Neural progenitor cell (in vitro differentiated cells): Measurements from ENCODE around the gene TPD52L1. TPM values are rescaled to one million over a fixed set of nuclear protein-coding genes. Genes with fewer than 3 reads are reported as not detected.

Source experiments
- DNase-seq: peaks from one replicate; pipeline ENCODE4 v3.0.0-alpha.2; 2016; ENCODE audit warnings: low spot score
- H2AFZ ChIP-seq: fragments of 200-600 bp; sonication (generic); replicated peaks from 2 replicates; pipeline ENCODE4 v1.6.1; 2016; ENCODE audit warnings: antibody characterized with exemption
- H3F3A ChIP-seq: fragments of 200-600 bp; sonication (generic); 2 replicates; pipeline ENCODE4 v1.6.1; 2016; ENCODE audit warnings: antibody characterized with exemption, low read depth
- H3K27ac ChIP-seq: fragments of 200-600 bp; sonication (generic); 2 replicates; pipeline ENCODE4 v1.5.1; 2016; ENCODE audit warnings: mild to moderate bottlenecking
- H3K27me3 ChIP-seq: fragments of 200-600 bp; sonication (generic); 2 replicates; pipeline ENCODE4 v1.6.1; 2016; ENCODE audit warnings: mild to moderate bottlenecking, moderate library complexity
- H3K36me3 ChIP-seq: fragments of 200-600 bp; sonication (generic); 2 replicates; pipeline ENCODE4 v1.5.1; 2016
- H3K4me1 ChIP-seq: fragments of 200-600 bp; sonication (generic); 2 replicates; pipeline ENCODE4 v1.6.1; 2016; ENCODE audit warnings: mixed run types
- H3K4me2 ChIP-seq: fragments of 200-600 bp; sonication (generic); 2 replicates; pipeline ENCODE4 v1.6.1; 2016
- H3K4me3 ChIP-seq: fragments of 200-600 bp; sonication (generic); 2 replicates; pipeline ENCODE4 v1.5.1; 2016
- H3K79me2 ChIP-seq: fragments of 200-600 bp; sonication (generic); 2 replicates; pipeline ENCODE4 v1.6.1; 2016; ENCODE audit warnings: low read depth
- H3K9ac ChIP-seq: fragments of 200-600 bp; sonication (generic); 2 replicates; pipeline ENCODE4 v1.6.1; 2016
- H3K9me3 ChIP-seq: fragments of 200-600 bp; sonication (generic); 2 replicates; pipeline ENCODE4 v1.5.1; 2016; ENCODE audit warnings: low read depth
- H4K20me1 ChIP-seq: fragments of 200-600 bp; sonication (generic); 2 replicates; pipeline ENCODE4 v1.6.1; 2016; ENCODE audit warnings: low read depth
- H3K27ac Mint-ChIP-seq: 3 replicates; pipeline ENCODE4 v1.8.0; 2021; ENCODE audit warnings: mixed read lengths
- H3K27me3 Mint-ChIP-seq: 2 replicates; pipeline ENCODE4 v1.8.0; 2022; ENCODE audit warnings: low read depth, mild to moderate bottlenecking, inconsistent platforms, moderate library complexity, mixed read lengths; ENCODE audit not compliant: insufficient read depth
- H3K36me3 Mint-ChIP-seq: 3 replicates; pipeline ENCODE4 v1.8.0; 2021; ENCODE audit warnings: mixed read lengths
- H3K4me1 Mint-ChIP-seq: 3 replicates; pipeline ENCODE4 v1.8.0; 2021; ENCODE audit warnings: mixed read lengths
- H3K4me3 Mint-ChIP-seq: 3 replicates; pipeline ENCODE4 v1.8.0; 2021; ENCODE audit warnings: mild to moderate bottlenecking, moderate library complexity, mixed read lengths
- H3K9me3 Mint-ChIP-seq: 3 replicates; pipeline ENCODE4 v1.8.0; 2020; ENCODE audit warnings: mixed read lengths
- CTCF ChIP-seq: fragments of 200-600 bp; sonication (generic); IDR thresholded peaks from 2 replicates; pipeline ENCODE4 v1.5.1; 2017; ENCODE audit warnings: antibody characterized with exemption, mild to moderate bottlenecking
- EZH2 ChIP-seq: fragments of 200-600 bp; sonication (generic); IDR thresholded peaks from 2 replicates; pipeline ENCODE4 v1.6.1; 2017; ENCODE audit warnings: antibody characterized with exemption, mild to moderate bottlenecking, moderate library complexity
- EZH2phosphoT487 ChIP-seq: fragments of 200-600 bp; sonication (generic); IDR thresholded peaks from 2 replicates; pipeline ENCODE4 v1.6.1; 2017; ENCODE audit warnings: antibody characterized with exemption
- total RNA-seq: library from RNA; depleted of rRNA; stranded (reverse); fragments of >200 nt; gene quantifications from 2 replicates; pipeline ENCODE4 v1.2.3, GENCODE V29; 2015; ENCODE audit warnings: low replicate concordance

The TPD52L1 gene
- total RNA-seq, 1 donor from 2014 or later: 9.5 TPM

- Mint-ChIP-seq H3K27me3 (no peaks in the 10 kb centered on the region), H3K4me1 (no peaks in the 10 kb centered on the region), H3K9me3 (no peaks in the 10 kb centered on the region), H3K4me3 (no peak overlapping the region), H3K36me3 (no peaks in the 10 kb centered on the region), H3K27ac (no peak overlapping the region)
- H3K4me3 ChIP-seq: no peak overlapping the region
- H3K79me2 ChIP-seq: no peaks in the 10 kb centered on the region
- H3K4me1 ChIP-seq: peaks cover 3% of the 10 kb centered on the region
- no peak overlapping the region for H3K4me2 ChIP-seq
- no peak overlapping the region for H3K9ac ChIP-seq
- no peak overlapping the region for H3K27ac ChIP-seq
- H3F3A ChIP-seq: no peaks in the 10 kb centered on the region
- no peak for DNase-seq
- no peak overlapping the region for H2AFZ ChIP-seq
- H3K9me3 ChIP-seq: no peaks in the 10 kb centered on the region
- H3K27me3 ChIP-seq: no peaks in the 10 kb centered on the region
- TF ChIP-seq EZH2phosphoT487 (no peak), EZH2 (no peak), CTCF (no peak)
- no peaks in the 10 kb centered on the region for H3K36me3 ChIP-seq
- H4K20me1 ChIP-seq: no peaks in the 10 kb centered on the region
Measured at GRCh38 chr6:125174626-125175025, 21.1 kb downstream of the TPD52L1 start.

GRCh38 chr6:125175466-125176048 is 22.0 kb downstream of the TPD52L1 start:
- no peak overlapping the region for H3K9ac ChIP-seq
- no peaks in the 10 kb centered on the region for H3K27me3 Mint-ChIP-seq
- H3F3A ChIP-seq: no peaks in the 10 kb centered on the region
- no peaks in the 10 kb centered on the region for H3K79me2 ChIP-seq
- H3K9me3 ChIP-seq: no peaks in the 10 kb centered on the region
- H3K36me3 ChIP-seq: no peaks in the 10 kb centered on the region
- H3K4me3 Mint-ChIP-seq: no peak overlapping the region
- no peaks in the 10 kb centered on the region for H4K20me1 ChIP-seq
- no peaks in the 10 kb centered on the region for H3K36me3 Mint-ChIP-seq
- no peak overlapping the region for H3K4me3 ChIP-seq
- no peak overlapping the region for H3K27ac ChIP-seq
- H3K9me3 Mint-ChIP-seq: no peaks in the 10 kb centered on the region
- no peak for TF ChIP-seq CTCF
- no peak for TF ChIP-seq EZH2
- no peak for TF ChIP-seq EZH2phosphoT487
- DNase-seq: no peak
- H3K4me1 Mint-ChIP-seq: no peaks in the 10 kb centered on the region
- H3K27ac Mint-ChIP-seq: no peak overlapping the region
- H3K4me1 ChIP-seq: peaks cover 3% of the 10 kb centered on the region
- H3K4me2 ChIP-seq: no peak overlapping the region
- no peak overlapping the region for H2AFZ ChIP-seq
- H3K27me3 ChIP-seq: no peaks in the 10 kb centered on the region

GRCh38 chr6:125182237-125183008 is 28.9 kb downstream of the TPD52L1 start:
- no peak overlapping the region for H3K27ac ChIP-seq
- no peak for DNase-seq
- Mint-ChIP-seq H3K4me1 (peaks cover 7% of the 10 kb centered on the region), H3K27ac (no peak overlapping the region), H3K9me3 (no peaks in the 10 kb centered on the region), H3K27me3 (no peaks in the 10 kb centered on the region), H3K4me3 (no peak overlapping the region), H3K36me3 (no peaks in the 10 kb centered on the region)
- H3K9ac ChIP-seq: no peak overlapping the region
- no peaks in the 10 kb centered on the region for H3K4me1 ChIP-seq
- no peak overlapping the region for H3K4me2 ChIP-seq
- H2AFZ ChIP-seq: no peak overlapping the region
- H3F3A ChIP-seq: no peaks in the 10 kb centered on the region
- H3K79me2 ChIP-seq: no peaks in the 10 kb centered on the region
- H3K9me3 ChIP-seq: no peaks in the 10 kb centered on the region
- TF ChIP-seq EZH2 (no peak), EZH2phosphoT487 (no peak), CTCF (no peak)
- no peaks in the 10 kb centered on the region for H3K27me3 ChIP-seq
- H3K4me3 ChIP-seq: no peak overlapping the region
- no peaks in the 10 kb centered on the region for H4K20me1 ChIP-seq
- no peaks in the 10 kb centered on the region for H3K36me3 ChIP-seq
